Neutrophil (primary cell): ENCODE data around the gene ST7.

ENCODE experiments used
- H3K27ac ChIP-seq: fragments of 200-600 bp; sonication (generic); 2 replicates; pipeline ENCODE4 v1.5.1; 2016; ENCODE audit warnings: mild to moderate bottlenecking, moderate library complexity
- H3K27me3 ChIP-seq: fragments of 200-600 bp; sonication (generic); 2 replicates; pipeline ENCODE4 v1.6.0; 2016; ENCODE audit warnings: mild to moderate bottlenecking
- H3K36me3 ChIP-seq: fragments of 200-600 bp; sonication (generic); 2 replicates; pipeline ENCODE4 v1.5.1; 2017
- H3K4me1 ChIP-seq, 2 experiments: fragments of 200-600 bp in 1 of 2; sonication (generic) in 1 of 2; 1 replicate in 1 of 2; 2 replicates in 1 of 2; pipeline versions ENCODE4 v1.5.1 to v1.6.1; 2013 to 2016; ENCODE audit warnings: low read depth in 1 of 2, low read length in 1 of 2, mild to moderate bottlenecking in 1 of 2, moderate library complexity in 1 of 2; ENCODE audit not compliant: control insufficient read depth in 1 of 2, insufficient read depth in 1 of 2
- H3K4me3 ChIP-seq, 2 experiments: fragments of 200-600 bp in 1 of 2; sonication (generic) in 1 of 2; 1 replicate in 1 of 2; 2 replicates in 1 of 2; pipeline ENCODE4 v1.5.1; 2013 to 2016; ENCODE audit warnings: low read depth in 1 of 2, low read length in 1 of 2, mild to moderate bottlenecking in 1 of 2, moderate library complexity in 1 of 2
- H3K9me3 ChIP-seq: fragments of 200-600 bp; sonication (generic); 2 replicates; pipeline ENCODE4 v1.5.1; 2016
- CTCF ChIP-seq: fragments of 200-600 bp; sonication (generic); IDR thresholded peaks from 2 replicates; pipeline ENCODE4 v1.5.1; 2016; ENCODE audit warnings: antibody characterized with exemption

ST7 gene

GRCh38 chr7:117019786-117020590 lies 66.7 kb downstream of the ST7 start:
- TF ChIP-seq CTCF = no peak
- H3K36me3 ChIP-seq = no peaks in the 10 kb centered on the region
- no peak overlapping the region for H3K4me3 ChIP-seq
- H3K4me1 ChIP-seq = no peaks in the 10 kb centered on the region
- no peaks in the 10 kb centered on the region for H3K9me3 ChIP-seq
- H3K27me3 ChIP-seq = no peaks in the 10 kb centered on the region
- H3K27ac ChIP-seq = no peak overlapping the region

- Histone ChIP-seq H3K9me3 (no peaks in the 10 kb centered on the region), H3K4me3 (no peak overlapping the region), H3K27me3 (no peaks in the 10 kb centered on the region), H3K36me3 (no peaks in the 10 kb centered on the region), H3K4me1 (no peaks in the 10 kb centered on the region), H3K27ac (no peak overlapping the region)
- TF ChIP-seq CTCF = no peak
These were observed 67.3 kb downstream of the ST7 start for GRCh38 chr7:117020591-117020973.

GRCh38 chr7:117021366-117021765 lies 68.1 kb downstream of the ST7 start:
- no peaks in the 10 kb centered on the region for H3K4me1 ChIP-seq
- H3K9me3 ChIP-seq = no peaks in the 10 kb centered on the region
- H3K27ac ChIP-seq = no peak overlapping the region
- H3K4me3 ChIP-seq = no peak overlapping the region
- TF ChIP-seq CTCF = no peak
- no peaks in the 10 kb centered on the region for H3K36me3 ChIP-seq
- H3K27me3 ChIP-seq = no peaks in the 10 kb centered on the region

- no peaks in the 10 kb centered on the region for H3K36me3 ChIP-seq
- TF ChIP-seq CTCF = no peak
- no peaks in the 10 kb centered on the region for H3K4me1 ChIP-seq
These were observed 68.7 kb downstream of the ST7 start for GRCh38 chr7:117021986-117022385.

GRCh38 chr7:117023325-117023854 lies 70.1 kb downstream of the ST7 start:
- Histone ChIP-seq H3K4me3 (no peak overlapping the region), H3K36me3 (no peaks in the 10 kb centered on the region), H3K27me3 (no peaks in the 10 kb centered on the region), H3K27ac (no peak overlapping the region), H3K9me3 (no peaks in the 10 kb centered on the region), H3K4me1 (no peaks in the 10 kb centered on the region)
- TF ChIP-seq CTCF = no peak

More at GRCh38 chr7:117021986-117022385, 68.7 kb downstream of the ST7 start:
- Histone ChIP-seq H3K4me3 (no peak overlapping the region), H3K27ac (no peak overlapping the region), H3K27me3 (no peaks in the 10 kb centered on the region), H3K9me3 (no peaks in the 10 kb centered on the region)
